HFFc6 (cell line): ENCODE measurements around the gene TMEM273. TPM values are rescaled to one million over a fixed set of nuclear protein-coding genes. Genes with fewer than 3 reads are reported as not detected.

Source experiments
- DNase-seq: peaks from one replicate; pipeline ENCODE4 v3.0.0-alpha.2; 2018
- H3K27ac Mint-ChIP-seq: 2 replicates; pipeline ENCODE4 v1.8.0; 2020; ENCODE audit warnings: mild to moderate bottlenecking, mixed read lengths
- H3K27me3 Mint-ChIP-seq: 2 replicates; pipeline ENCODE4 v1.8.0; 2021; ENCODE audit warnings: mild to moderate bottlenecking, moderate library complexity, mixed read lengths; ENCODE audit not compliant: insufficient read depth
- H3K36me3 Mint-ChIP-seq: 2 replicates; pipeline ENCODE4 v1.8.0; 2021; ENCODE audit warnings: low read depth, mixed read lengths
- H3K4me1 Mint-ChIP-seq: 2 replicates; pipeline ENCODE4 v1.8.0; 2020; ENCODE audit warnings: low read depth, mixed read lengths
- H3K4me3 Mint-ChIP-seq: 2 replicates; pipeline ENCODE4 v1.8.0; 2020; ENCODE audit warnings: mild to moderate bottlenecking, moderate library complexity, mixed read lengths
- H3K9me3 Mint-ChIP-seq: 2 replicates; pipeline ENCODE4 v1.8.0; 2020; ENCODE audit warnings: mild to moderate bottlenecking, mixed read lengths
- total RNA-seq, 6 experiments: library from RNA; stranded (reverse); fragmentation: NEBNext Ultra II Directional; extraction: Animal tissue kit (Norgen Biotek cat#: 25700); gene quantifications; 2 replicates in 1 of 6; 3 replicates in 5 of 6; pipeline ENCODE4 v1.2.3, GENCODE V29; 2021
- TF ChIP-seq, protein P1 (sequence below): fragments of 200-600 bp; sonication (generic); IDR thresholded peaks from 2 replicates; pipeline ENCODE4 v1.5.0; 2021; ENCODE audit warnings: antibody characterized with exemption, mild to moderate bottlenecking

Gene TMEM273
- total RNA-seq, 6 experiments from 2014 or later: not detected

DNA sequence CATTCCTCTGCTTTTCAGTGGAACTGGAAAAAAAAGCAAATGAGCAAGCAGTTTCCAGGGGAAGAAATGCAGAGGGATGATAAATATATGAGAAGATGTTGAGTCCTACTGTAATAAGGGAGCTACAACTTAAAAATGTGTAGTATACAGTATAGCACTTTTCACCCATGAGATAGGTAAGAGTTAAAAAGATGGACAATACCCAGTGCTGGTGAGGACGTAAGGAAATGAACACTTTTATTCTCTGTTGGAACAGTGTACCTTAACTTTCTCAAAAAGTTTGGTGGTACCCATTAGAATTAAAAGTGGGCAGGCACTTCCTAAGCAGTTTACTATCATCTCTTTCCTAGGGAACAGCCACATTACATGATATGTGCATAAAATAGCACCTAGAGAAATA lies 51.7 kb downstream of the TMEM273 start:
- H3K36me3 Mint-ChIP-seq: no peaks in the 10 kb centered on the region
- peaks cover 4% of the 10 kb centered on the region; the same call in 1 of the 2 replicates for H3K9me3 Mint-ChIP-seq
- H3K4me1 Mint-ChIP-seq: peaks cover 37% of the 10 kb centered on the region
- no peak for DNase-seq
- H3K27me3 Mint-ChIP-seq: peaks cover 42% of the 10 kb centered on the region
- TF ChIP-seq, protein P1, sequence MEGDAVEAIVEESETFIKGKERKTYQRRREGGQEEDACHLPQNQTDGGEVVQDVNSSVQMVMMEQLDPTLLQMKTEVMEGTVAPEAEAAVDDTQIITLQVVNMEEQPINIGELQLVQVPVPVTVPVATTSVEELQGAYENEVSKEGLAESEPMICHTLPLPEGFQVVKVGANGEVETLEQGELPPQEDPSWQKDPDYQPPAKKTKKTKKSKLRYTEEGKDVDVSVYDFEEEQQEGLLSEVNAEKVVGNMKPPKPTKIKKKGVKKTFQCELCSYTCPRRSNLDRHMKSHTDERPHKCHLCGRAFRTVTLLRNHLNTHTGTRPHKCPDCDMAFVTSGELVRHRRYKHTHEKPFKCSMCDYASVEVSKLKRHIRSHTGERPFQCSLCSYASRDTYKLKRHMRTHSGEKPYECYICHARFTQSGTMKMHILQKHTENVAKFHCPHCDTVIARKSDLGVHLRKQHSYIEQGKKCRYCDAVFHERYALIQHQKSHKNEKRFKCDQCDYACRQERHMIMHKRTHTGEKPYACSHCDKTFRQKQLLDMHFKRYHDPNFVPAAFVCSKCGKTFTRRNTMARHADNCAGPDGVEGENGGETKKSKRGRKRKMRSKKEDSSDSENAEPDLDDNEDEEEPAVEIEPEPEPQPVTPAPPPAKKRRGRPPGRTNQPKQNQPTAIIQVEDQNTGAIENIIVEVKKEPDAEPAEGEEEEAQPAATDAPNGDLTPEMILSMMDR: no peak
- no peak overlapping the region for H3K4me3 Mint-ChIP-seq
- H3K27ac Mint-ChIP-seq: no peak overlapping the region

DNA sequence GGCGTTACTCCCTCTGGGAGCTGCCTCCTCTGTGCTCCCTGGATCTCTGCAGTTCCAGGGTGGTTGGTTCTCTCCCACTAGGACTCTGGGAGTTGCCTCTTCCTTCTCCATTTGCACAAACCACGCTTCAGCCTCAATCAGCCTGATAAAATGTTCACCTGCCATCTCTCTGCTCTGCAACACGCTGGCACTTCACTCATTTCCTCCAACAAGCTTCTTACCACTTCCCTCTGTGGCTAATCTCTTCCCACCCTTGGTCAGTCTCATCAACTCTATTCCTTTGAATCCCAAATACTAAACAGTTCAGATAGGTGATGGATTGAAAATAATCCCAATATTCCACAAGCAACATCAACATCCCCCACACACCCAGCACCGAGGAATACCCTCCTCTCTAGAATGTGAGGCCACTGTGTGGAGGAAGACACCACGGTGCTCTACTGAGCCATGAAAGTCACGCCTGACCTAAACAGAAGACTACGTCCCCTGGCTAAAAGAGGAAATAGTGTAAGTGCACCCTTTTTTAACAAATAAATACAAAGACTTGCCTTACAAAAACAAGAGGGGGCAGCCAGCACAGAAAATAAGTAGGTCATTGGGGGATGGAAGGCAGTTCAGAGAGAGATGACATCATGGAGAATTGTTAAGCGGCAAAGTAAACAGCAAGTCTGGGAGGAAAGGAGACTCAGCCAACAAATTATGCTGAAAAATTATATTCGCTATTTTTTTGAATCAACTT lies 52.4 kb downstream of the TMEM273 start:
- no peak for DNase-seq
- peaks cover 45% of the 10 kb centered on the region for H3K27me3 Mint-ChIP-seq
- TF ChIP-seq, protein P1: no peak
- peaks cover 29% of the 10 kb centered on the region for H3K4me1 Mint-ChIP-seq
- no peaks in the 10 kb centered on the region for H3K36me3 Mint-ChIP-seq
- no peak overlapping the region for H3K27ac Mint-ChIP-seq
- H3K4me3 Mint-ChIP-seq: no peak overlapping the region
- H3K9me3 Mint-ChIP-seq: peaks cover 4% of the 10 kb centered on the region; the same call in 1 of the 2 replicates

DNA sequence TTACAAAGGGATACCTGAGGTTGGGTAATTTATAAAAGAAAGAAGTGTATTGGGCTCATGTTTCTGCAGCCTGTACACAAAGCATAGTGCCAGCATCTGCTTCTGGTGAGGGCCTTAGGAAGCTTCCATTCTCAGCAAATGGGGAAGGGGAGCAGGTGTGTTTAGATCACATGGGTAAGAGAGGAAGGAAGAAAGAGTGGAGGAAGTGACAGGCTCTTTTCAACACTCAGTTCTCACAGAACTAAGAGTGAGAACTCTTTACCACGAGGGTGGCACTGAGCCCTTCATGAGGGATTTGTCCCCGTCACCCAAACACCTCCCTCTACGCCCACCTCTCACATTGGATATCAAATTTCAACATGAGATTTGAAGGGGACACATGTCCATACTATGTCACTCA lies 53.9 kb downstream of the TMEM273 start:
- no peak overlapping the region for H3K27ac Mint-ChIP-seq

DNA sequence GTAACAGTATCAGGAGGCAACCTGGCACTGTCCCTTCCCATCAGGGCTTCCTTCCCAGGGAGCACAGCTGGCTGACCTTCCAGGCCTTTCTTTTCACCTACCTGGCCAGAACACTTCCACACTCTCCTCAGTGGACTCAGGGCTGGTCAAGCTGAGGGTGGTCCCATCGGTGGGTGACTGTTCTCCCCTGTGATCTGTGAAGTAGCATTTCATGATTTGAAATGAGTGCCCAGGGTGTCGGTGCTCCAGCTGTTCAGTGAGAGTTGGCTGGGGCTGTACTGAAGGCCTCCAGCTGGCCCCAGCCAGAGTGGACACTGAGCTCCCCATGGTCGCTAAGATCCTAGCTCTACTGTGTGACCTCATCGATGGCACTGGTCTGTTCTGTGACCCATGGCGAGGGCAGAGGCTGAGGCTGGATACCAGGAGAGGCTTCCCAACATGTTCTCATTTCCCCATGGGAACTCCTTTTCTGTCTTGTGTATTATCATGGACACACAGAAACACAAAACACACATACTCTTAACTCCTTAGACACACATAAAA lies 54.4 kb downstream of the TMEM273 start, which contains the start of gene FAM170B:
Gene FAM170B (minus strand): TSS at position 316 of the 543 bp plus-strand sequence. CDS start 103 bp downstream, at position 213.
- Mint-ChIP-seq H3K36me3 (no peaks in the 10 kb centered on the region), H3K27me3 (peaks cover 61% of the 10 kb centered on the region), H3K4me1 (peaks cover 10% of the 10 kb centered on the region), H3K4me3 (no peak within 1 kb of the TSS), H3K9me3 (peaks cover 4% of the 10 kb centered on the region; the same call in 1 of the 2 replicates), H3K27ac (no peak within 1 kb of the TSS)
- no peak for DNase-seq
- TF ChIP-seq, protein P1: no peak

More for the DNA sequence above, 53.9 kb downstream of the TMEM273 start:
- DNase-seq: no peak
- TF ChIP-seq, protein P1: no peak
- Mint-ChIP-seq H3K4me3 (no peak overlapping the region), H3K27me3 (peaks cover 56% of the 10 kb centered on the region), H3K9me3 (peaks cover 4% of the 10 kb centered on the region; the same call in 1 of the 2 replicates), H3K36me3 (no peaks in the 10 kb centered on the region), H3K4me1 (peaks cover 15% of the 10 kb centered on the region)

DNA sequence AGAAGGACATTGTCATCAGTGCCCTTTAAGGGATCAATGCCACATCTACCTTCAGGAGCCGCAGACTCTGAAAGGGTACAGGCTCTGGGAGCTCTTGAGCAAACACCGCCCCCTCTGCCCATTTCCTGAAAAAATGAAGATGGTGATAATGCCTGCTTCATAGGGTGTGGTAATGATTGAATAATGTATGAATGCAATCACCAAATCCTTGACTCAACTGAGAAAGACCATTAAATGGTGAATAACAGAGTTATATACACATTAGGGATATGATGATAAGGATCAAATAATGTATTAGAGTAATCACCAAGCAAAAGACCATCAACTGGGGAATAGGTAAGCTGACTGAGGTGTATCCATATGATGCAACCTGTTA lies 55.8 kb downstream of the TMEM273 start:
- Mint-ChIP-seq H3K27ac (no peak overlapping the region), H3K36me3 (no peaks in the 10 kb centered on the region), H3K9me3 (peaks cover 4% of the 10 kb centered on the region; the same call in 1 of the 2 replicates), H3K4me1 (no peaks in the 10 kb centered on the region), H3K4me3 (no peak overlapping the region), H3K27me3 (peaks cover 64% of the 10 kb centered on the region)
- TF ChIP-seq, protein P1: no peak
- DNase-seq: no peak
